GM12878 (cell line): Measurements from ENCODE around the gene PPOX. TPM values are rescaled to one million over a fixed set of nuclear protein-coding genes. Genes with fewer than 3 reads are reported as not detected.

ENCODE experiments used
- ATAC-seq: fragments of 200-7000 bp; cut with Tn5 transposase; 3 replicates; pipeline ENCODE4 v1.9.1; 2020; ENCODE audit warnings: mild to moderate bottlenecking, moderate library complexity
- BruUV-seq: library from RNA; stranded (reverse); fragments of 400-500 nt; replicated peaks from 2 replicates; lab custom pipeline; 2021; lab: Mats Ljungman, UMichigan
- CTCF ChIA-PET: fragments of 300-600 bp; sonication (Branson Sonifier 250); formaldehyde crosslinking; extraction: SDS; loops from one replicate; lab custom pipeline; 2021; ENCODE audit warnings: inconsistent platforms; lab: Yijun Ruan, JAX
- POLR2A ChIA-PET: fragments of 350-600 bp; formaldehyde crosslinking; extraction: SDS; loops from one replicate; lab custom pipeline; 2021; ENCODE audit warnings: inconsistent platforms; lab: Charles Lee
- RAD21 ChIA-PET: fragments of 300-600 bp; sonication (Branson Sonifier 250); formaldehyde crosslinking; loops from one replicate; lab custom pipeline; 2023; ENCODE audit warnings: antibody characterized with exemption; ENCODE audit not compliant: unreplicated experiment; lab: Charles Lee
- SMC1A ChIA-PET: fragments of 300-600 bp; sonication (Branson Sonifier 250); formaldehyde crosslinking; loops from one replicate; lab custom pipeline; 2023; ENCODE audit not compliant: unreplicated experiment, uncharacterized antibody; lab: Charles Lee
- DNase-seq: peaks from one replicate; pipeline ENCODE4 v3.0.0-alpha.2; 2011; ENCODE audit warnings: low read depth, low spot score
- FAIRE-seq: peaks from 3 replicates; lab custom pipeline; 2011; peaks lifted over from hg19 to GRCh38; lab: Jason Lieb, UNC
- H2AFZ ChIP-seq: 2 replicates; pipeline ENCODE4 v1.6.0; 2011; ENCODE audit warnings: low read depth, low read length, control low read depth; ENCODE audit not compliant: control insufficient read depth
- H3K27ac ChIP-seq: 2 replicates; pipeline ENCODE4 v1.5.1; 2011; ENCODE audit warnings: control low read depth; ENCODE audit not compliant: control insufficient read depth, insufficient read depth
- H3K27me3 ChIP-seq, 2 experiments: replicated peaks in 1 of 2; 2 replicates each; pipeline versions ENCODE4 v1.6.0 to v1.6.1; 2011; ENCODE audit warnings: low read length in 1 of 2; ENCODE audit not compliant: control insufficient read depth in 2 of 2, insufficient read depth in 2 of 2
- H3K36me3 ChIP-seq, 2 experiments: 2 replicates each; pipeline ENCODE4 v1.5.1; 2011; ENCODE audit warnings: low read length in 1 of 2; ENCODE audit not compliant: control insufficient read depth in 2 of 2, insufficient read depth in 2 of 2
- H3K4me1 ChIP-seq: 2 replicates; pipeline ENCODE4 v1.6.1; 2011; ENCODE audit warnings: mild to moderate bottlenecking, low read length, moderate library complexity, mixed read lengths; ENCODE audit not compliant: control insufficient read depth, insufficient read depth
- H3K4me2 ChIP-seq: 2 replicates; pipeline ENCODE4 v1.6.0; 2011; ENCODE audit warnings: control low read depth; ENCODE audit not compliant: control insufficient read depth, insufficient read depth
- H3K4me3 ChIP-seq: fragments of 200-600 bp; sonication (generic); 2 replicates; pipeline ENCODE4 v1.5.1; 2016
- H3K79me2 ChIP-seq: 2 replicates; pipeline ENCODE4 v1.6.0; 2011; ENCODE audit warnings: low read length; ENCODE audit not compliant: control insufficient read depth, insufficient read depth
- H3K9ac ChIP-seq: 2 replicates; pipeline ENCODE4 v1.8.0; 2011; ENCODE audit warnings: low read length, control low read depth, mixed read lengths; ENCODE audit not compliant: control insufficient read depth, insufficient read depth
- H3K9me3 ChIP-seq: replicated peaks from 3 replicates; pipeline ENCODE4 v1.5.1; 2011; ENCODE audit warnings: mild to moderate bottlenecking, low read length; ENCODE audit not compliant: control insufficient read depth, insufficient read depth
- H4K20me1 ChIP-seq: 2 replicates; pipeline ENCODE4 v1.6.0; 2011; ENCODE audit not compliant: control insufficient read depth, insufficient read depth
- BCL11A ChIP-seq: IDR thresholded peaks from 2 replicates; pipeline ENCODE4 v1.6.1; 2011; ENCODE audit warnings: low read depth, low read length
- CBX5 ChIP-seq: sonication (generic); IDR thresholded peaks from 2 replicates; pipeline ENCODE4 v1.6.1; 2016; ENCODE audit warnings: low read depth, moderate library complexity, mild to moderate bottlenecking, inconsistent platforms
- E2F8 ChIP-seq: fragments of 450-650 bp; IDR thresholded peaks from 2 replicates; pipeline ENCODE4 v1.6.1; 2018; ENCODE audit warnings: mild to moderate bottlenecking, low read depth, moderate library complexity; ENCODE audit not compliant: partially characterized antibody
- EED ChIP-seq: sonication (generic); IDR thresholded peaks from 2 replicates; pipeline ENCODE4 v1.6.1; 2016; ENCODE audit warnings: antibody characterized with exemption, low read depth
- EGR1 ChIP-seq, 2 experiments: IDR thresholded peaks; 1 replicate in 1 of 2; 2 replicates in 1 of 2; pipeline ENCODE4 v1.6.1; 2011 to 2012; ENCODE audit warnings: low read depth in 2 of 2, low read length in 2 of 2, borderline replicate concordance in 1 of 2, mild to moderate bottlenecking in 1 of 2, moderate library complexity in 1 of 2
- HDGF ChIP-seq: fragments of 450-650 bp; IDR thresholded peaks from 2 replicates; pipeline ENCODE4 v1.6.1; 2016; ENCODE audit warnings: antibody characterized with exemption
- NFIC ChIP-seq: IDR thresholded peaks from 2 replicates; pipeline ENCODE4 v1.6.1; 2012; ENCODE audit warnings: low read depth, mild to moderate bottlenecking, inconsistent platforms, low read length, moderate library complexity
- NR2C1 ChIP-seq: fragments of 450-650 bp; IDR thresholded peaks from 2 replicates; pipeline ENCODE4 v1.6.1; 2017; ENCODE audit warnings: antibody characterized with exemption, mild to moderate bottlenecking, moderate library complexity
- PAX5 ChIP-seq: IDR thresholded peaks from 2 replicates; pipeline ENCODE4 v1.6.1; 2011; ENCODE audit warnings: low read depth, low read length, borderline replicate concordance
- PKNOX1 ChIP-seq: fragments of 450-650 bp; IDR thresholded peaks from 2 replicates; pipeline ENCODE4 v1.6.1; 2016; ENCODE audit warnings: mild to moderate bottlenecking
- RUNX3 ChIP-seq: IDR thresholded peaks from 2 replicates; pipeline ENCODE4 v1.6.1; 2012; ENCODE audit warnings: low read length, inconsistent platforms
- SRF ChIP-seq, 2 experiments: IDR thresholded peaks; 2 replicates each; pipeline ENCODE4 v1.6.1; 2011; ENCODE audit warnings: low read depth in 2 of 2, low read length in 2 of 2, mild to moderate bottlenecking in 1 of 2, moderate library complexity in 1 of 2
- TAF1 ChIP-seq: IDR thresholded peaks from 2 replicates; pipeline ENCODE4 v1.6.1; 2011; ENCODE audit warnings: mild to moderate bottlenecking, low read depth, low read length, borderline replicate concordance
- TCF12 ChIP-seq: IDR thresholded peaks from 2 replicates; pipeline ENCODE4 v1.6.1; 2011; ENCODE audit warnings: low read depth, mild to moderate bottlenecking, low read length
- TCF3 ChIP-seq: IDR thresholded peaks from 2 replicates; pipeline ENCODE4 v1.6.1; 2012; ENCODE audit warnings: low read depth, mild to moderate bottlenecking, low read length, borderline replicate concordance; ENCODE audit not compliant: insufficient read depth
- YBX1 ChIP-seq: fragments of 450-650 bp; IDR thresholded peaks from 2 replicates; pipeline ENCODE4 v1.6.1; 2016; ENCODE audit warnings: antibody characterized with exemption
- ZNF217 ChIP-seq: fragments of 450-650 bp; IDR thresholded peaks from 2 replicates; pipeline ENCODE4 v1.6.1; 2017; ENCODE audit warnings: antibody characterized with exemption, mild to moderate bottlenecking
- ZNF274 ChIP-seq: IDR thresholded peaks from one replicate; pipeline ENCODE4 v1.8.0; 2011; ENCODE audit not compliant: insufficient read length, insufficient read depth
- WGBS: methylation state at CpG from one replicate; pipeline ENCODE4 v1.1.6; 2016; ENCODE audit warnings: low lambda C conversion rate; ENCODE audit not compliant: insufficient replicate concordance, insufficient coverage; ENCODE audit errors: missing lambda C conversion rate; 5-methylcytosine and 5-hydroxymethylcytosine counted together
- in situ Hi-C: fragments of 300-500 bp; cut with MboI; formaldehyde crosslinking; loops from 9 replicates; pipeline ENCODE4 v1.14.3; 2018; ENCODE audit warnings: mixed read lengths
- intact Hi-C: fragments of 100-400 bp; cut with micrococcal nuclease; formaldehyde crosslinking; loops from one replicate; pipeline ENCODE4 v1.14.2; 2022; ENCODE audit not compliant: unreplicated experiment
- polyA plus RNA-seq, 11 experiments: library from polyadenylated mRNA; depleted of rRNA in 4 of 11; unstranded in 6 of 11; stranded (reverse) in 5 of 11; fragments of >200 nt; fragmentation: Nextera tagmentation in 4 of 11; fragmentation: Illumina TruSeq in 1 of 11; extraction: Ambion mirVana in 4 of 11; extraction: Trizol in 1 of 11; gene quantifications; 1 replicate in 1 of 11; 2 replicates in 10 of 11; pipeline versions ENCODE4 v1.2.1 to v1.2.3, GENCODE V29; 2011 to 2016; ENCODE audit warnings: inconsistent platforms in 2 of 11, missing spikeins in 2 of 11, low read depth in 1 of 11
- total RNA-seq, 4 experiments: library from RNA; depleted of rRNA in 3 of 4; stranded (reverse); fragments of >200 nt in 3 of 4; fragmentation: Illumina TruSeq in 1 of 4; extraction: Trizol in 1 of 4; gene quantifications; 2 replicates each; pipeline versions ENCODE4 v1.2.1 to v1.2.3, GENCODE V29; 2013 to 2021
- TF ChIP-seq, protein P1 (sequence below): fragments of 450-650 bp; IDR thresholded peaks from 2 replicates; pipeline ENCODE4 v1.6.1; 2017; ENCODE audit warnings: low read depth, mild to moderate bottlenecking, moderate library complexity

Gene PPOX
- total and polyA plus RNA-seq, 10 of the 15 experiments (the other 5 are each of a cell fraction or from before 2014, with no cell fraction given), result 8.9 to 31.5 (median 20.3) TPM

DNA sequence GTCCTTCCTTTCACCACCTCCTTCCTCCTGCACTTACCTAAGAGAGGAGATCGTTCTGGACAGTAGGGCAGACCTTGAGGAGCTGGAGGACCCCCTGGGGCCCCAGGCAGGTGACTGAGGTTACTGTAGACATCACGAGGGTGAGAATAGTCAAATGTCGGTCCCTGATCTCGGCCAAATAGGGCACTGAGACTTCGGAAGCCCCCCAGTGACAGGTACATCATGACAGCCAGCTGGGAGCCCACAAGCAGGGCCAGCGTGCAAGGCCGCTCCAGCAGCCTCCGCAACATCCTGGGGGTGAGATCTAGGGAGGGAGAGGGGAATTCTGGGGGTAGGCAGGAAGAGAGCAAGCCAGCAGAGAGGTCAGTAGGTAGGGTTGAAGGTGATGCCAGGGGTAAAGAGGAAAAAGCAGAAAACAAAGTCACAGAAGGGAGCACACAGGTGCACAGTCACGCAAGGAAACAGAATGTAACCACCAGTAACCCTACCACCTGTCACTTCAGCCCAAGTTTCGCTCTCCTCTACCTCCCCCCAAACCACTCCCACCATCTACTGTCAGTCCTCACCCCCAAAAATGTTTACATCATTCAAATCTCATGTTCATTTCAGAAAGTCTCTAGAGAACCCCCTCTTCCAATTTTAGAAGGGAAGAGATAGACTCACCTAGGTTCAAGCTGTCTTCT is 9.7 kb downstream of the PPOX start:
- ChIA-PET CTCF (interaction anchor here (1.0 to 3.7 kb wide), 5 partner anchors 10 to 207 kb away, joined by 3 to 44 read pairs (median 8); partner anchors contain the start of genes PPOX and TOMM40L), SMC1A (interaction anchor here (1.1 to 1.9 kb wide), 4 partner anchors 10 to 209 kb away, joined by 3 to 10 read pairs (median 4); partner anchors contain the start of gene PPOX), RAD21 (interaction anchor here (0.8 to 2.9 kb wide), 3 partner anchors 10 to 50 kb away, joined by 3 to 21 read pairs (median 10); partner anchors contain the start of genes NDUFS2, PPOX and TOMM40L), POLR2A (interaction anchor here (1.0 to 1.9 kb wide), 4 partner anchors 10 to 27 kb away, joined by 3 to 14 read pairs (median 8); partner anchors contain the start of genes NDUFS2 and PPOX)
- Histone ChIP-seq H3K4me2 (peak overlapping the region; percentile 87), H4K20me1 (no peaks in the 10 kb centered on the region), H2AFZ (no peak overlapping the region), H3K4me3 (peak overlapping the region; percentile 90), H3K79me2 (peaks cover 23% of the 10 kb centered on the region), H3K27me3 (no peaks in the 10 kb centered on the region), H3K4me1 (peaks cover 23% of the 10 kb centered on the region), H3K9ac (peak overlapping the region; percentile 69), H3K27ac (peak overlapping the region; percentile 87), H3K36me3 (peaks cover 12 to 30% of the 10 kb centered on the region in 2 experiments), H3K9me3 (no peaks in the 10 kb centered on the region)
- BruUV-seq, result no TSS peak
- in situ Hi-C loops (no loop called here), intact Hi-C loops (no loop called here)
- ATAC-seq (peak; percentile 40), DNase-seq (no peak), FAIRE-seq (peak; percentile 59)
- 72% methylated on average over 10 of the region's 10 CpGs for WGBS
- no peak for TF ChIP-seq TAF1
- peak; percentile 38 for TF ChIP-seq PKNOX1
- no peak for TF ChIP-seq CBX5
- no peak for TF ChIP-seq ZNF217
- TF ChIP-seq EGR1 (IDR thresholded peaks at IDR 0.05; ENCODE audit: borderline replicate concordance in 1 of 2, low read depth in 2 of 2, low read length in 2 of 2), result no peak
- no peak for TF ChIP-seq E2F8
- TF ChIP-seq RUNX3, result peak; percentile 57; the same call in 1 of the 2 replicates
- TF ChIP-seq BCL11A, result 0 out of 2 replicates have a peak, but pooled peaks have one; percentile 6
- TF ChIP-seq NR2C1, result no peak
- TF ChIP-seq TCF12, result peak; percentile 77
- TF ChIP-seq EED, result peak; percentile 36; the same call in 1 of the 2 replicates
- TF ChIP-seq PAX5, result 0 out of 2 replicates have a peak, but pooled peaks have one; percentile 22
- TF ChIP-seq ZNF274, result no peak
- TF ChIP-seq, protein P1, sequence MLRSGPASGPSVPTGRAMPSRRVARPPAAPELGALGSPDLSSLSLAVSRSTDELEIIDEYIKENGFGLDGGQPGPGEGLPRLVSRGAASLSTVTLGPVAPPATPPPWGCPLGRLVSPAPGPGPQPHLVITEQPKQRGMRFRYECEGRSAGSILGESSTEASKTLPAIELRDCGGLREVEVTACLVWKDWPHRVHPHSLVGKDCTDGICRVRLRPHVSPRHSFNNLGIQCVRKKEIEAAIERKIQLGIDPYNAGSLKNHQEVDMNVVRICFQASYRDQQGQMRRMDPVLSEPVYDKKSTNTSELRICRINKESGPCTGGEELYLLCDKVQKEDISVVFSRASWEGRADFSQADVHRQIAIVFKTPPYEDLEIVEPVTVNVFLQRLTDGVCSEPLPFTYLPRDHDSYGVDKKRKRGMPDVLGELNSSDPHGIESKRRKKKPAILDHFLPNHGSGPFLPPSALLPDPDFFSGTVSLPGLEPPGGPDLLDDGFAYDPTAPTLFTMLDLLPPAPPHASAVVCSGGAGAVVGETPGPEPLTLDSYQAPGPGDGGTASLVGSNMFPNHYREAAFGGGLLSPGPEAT, result no peak
- TF ChIP-seq SRF (IDR thresholded peaks at IDR 0.05; ENCODE audit: low read depth in 2 of 2, low read length in 2 of 2), result no peak
- TF ChIP-seq HDGF, result 0 out of 2 replicates have a peak, but pooled peaks have one; percentile 28
- TF ChIP-seq TCF3, result peak; percentile 73; the same call in 1 of the 2 replicates
- TF ChIP-seq YBX1, result no peak
- TF ChIP-seq NFIC, result no peak
